Measurements from ENCODE around the gene PFDN5. TPM values are rescaled to one million over a fixed set of nuclear protein-coding genes. Genes with fewer than 3 reads are reported as not detected.

PFDN5 gene
- total RNA-seq, 1 donor from 2014 or later: 425 TPM

DNA sequence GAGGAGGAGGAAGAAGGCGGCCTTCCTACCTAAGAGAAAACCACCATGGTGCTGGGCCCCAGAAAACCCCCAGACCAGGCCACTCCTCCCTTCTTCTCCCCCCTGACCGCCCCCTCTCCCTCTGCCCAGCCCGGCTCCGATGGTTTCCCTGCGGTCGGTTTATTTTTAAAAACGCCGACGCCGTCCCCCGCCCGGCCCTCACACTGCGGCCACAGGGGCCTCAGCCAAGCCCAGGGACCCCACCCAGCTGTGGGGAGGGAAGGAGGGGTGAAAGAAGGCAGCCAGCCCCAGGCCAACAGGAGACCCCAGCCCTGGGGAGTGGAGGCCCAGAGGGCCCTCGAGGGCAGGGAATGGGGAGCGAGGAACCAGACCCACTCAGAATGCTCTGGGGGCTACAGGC, 37.4 kb downstream of the PFDN5 start:
- H3K9me3 Mint-ChIP-seq: no peaks in the 10 kb centered on the region
- Histone ChIP-seq H4K20me1 (ENCODE audit: low read depth) (no peaks in the 10 kb centered on the region), H3K27ac (no peak overlapping the region), H3K36me3 (no peaks in the 10 kb centered on the region), H3F3A (ENCODE audit: low read depth) (peaks cover 2% of the 10 kb centered on the region), H3K9ac (no peak overlapping the region), H2AFZ (replicated peaks) (no peak overlapping the region), H3K79me2 (ENCODE audit: low read depth) (no peaks in the 10 kb centered on the region), H3K27me3 (peaks cover 7% of the 10 kb centered on the region), H3K4me3 (no peak overlapping the region), H3K4me2 (no peak overlapping the region), H3K4me1 (peaks cover 30% of the 10 kb centered on the region), H3K9me3 (ENCODE audit: low read depth) (no peaks in the 10 kb centered on the region)
- peaks cover 4% of the 10 kb centered on the region for H3K27me3 Mint-ChIP-seq (ENCODE audit: insufficient read depth, low read depth)
- no peaks in the 10 kb centered on the region for H3K36me3 Mint-ChIP-seq
- no peak for TF ChIP-seq EZH2phosphoT487 (IDR thresholded peaks at IDR 0.05)
- no peak for TF ChIP-seq EZH2 (IDR thresholded peaks at IDR 0.05)
- TF ChIP-seq, protein P1, sequence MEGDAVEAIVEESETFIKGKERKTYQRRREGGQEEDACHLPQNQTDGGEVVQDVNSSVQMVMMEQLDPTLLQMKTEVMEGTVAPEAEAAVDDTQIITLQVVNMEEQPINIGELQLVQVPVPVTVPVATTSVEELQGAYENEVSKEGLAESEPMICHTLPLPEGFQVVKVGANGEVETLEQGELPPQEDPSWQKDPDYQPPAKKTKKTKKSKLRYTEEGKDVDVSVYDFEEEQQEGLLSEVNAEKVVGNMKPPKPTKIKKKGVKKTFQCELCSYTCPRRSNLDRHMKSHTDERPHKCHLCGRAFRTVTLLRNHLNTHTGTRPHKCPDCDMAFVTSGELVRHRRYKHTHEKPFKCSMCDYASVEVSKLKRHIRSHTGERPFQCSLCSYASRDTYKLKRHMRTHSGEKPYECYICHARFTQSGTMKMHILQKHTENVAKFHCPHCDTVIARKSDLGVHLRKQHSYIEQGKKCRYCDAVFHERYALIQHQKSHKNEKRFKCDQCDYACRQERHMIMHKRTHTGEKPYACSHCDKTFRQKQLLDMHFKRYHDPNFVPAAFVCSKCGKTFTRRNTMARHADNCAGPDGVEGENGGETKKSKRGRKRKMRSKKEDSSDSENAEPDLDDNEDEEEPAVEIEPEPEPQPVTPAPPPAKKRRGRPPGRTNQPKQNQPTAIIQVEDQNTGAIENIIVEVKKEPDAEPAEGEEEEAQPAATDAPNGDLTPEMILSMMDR (IDR thresholded peaks at IDR 0.05): no peak
- peaks cover 36% of the 10 kb centered on the region for H3K4me1 Mint-ChIP-seq
- DNase-seq (ENCODE audit: low spot score): no peak
- H3K27ac Mint-ChIP-seq: no peak overlapping the region
- H3K4me3 Mint-ChIP-seq: no peak overlapping the region

DNA sequence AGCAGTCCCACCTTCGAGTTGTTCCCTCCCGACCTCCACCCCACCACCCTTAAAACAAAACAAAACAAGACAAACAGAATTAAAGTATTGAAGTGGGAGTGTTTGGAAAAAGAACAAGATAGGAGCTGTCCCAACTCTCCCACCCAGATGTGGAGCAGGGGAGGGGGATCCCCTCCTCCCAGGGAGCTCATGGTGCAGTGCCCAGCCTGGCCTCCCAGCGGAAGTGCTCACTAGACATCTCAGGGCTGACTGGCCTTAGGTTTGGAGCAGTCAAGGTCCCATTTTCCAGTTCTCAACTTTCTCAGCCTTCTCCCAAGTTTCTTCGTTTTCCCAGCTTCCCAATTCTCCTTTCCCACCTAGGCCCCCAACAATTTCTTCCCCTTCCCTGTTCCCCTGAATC, 37.9 kb downstream of the PFDN5 start:
- Mint-ChIP-seq H3K27ac (no peak overlapping the region), H3K4me3 (no peak overlapping the region), H3K9me3 (no peaks in the 10 kb centered on the region)

GRCh38 chr12:53333845-53334244, 38.5 kb downstream of the PFDN5 start:
- Mint-ChIP-seq H3K27ac (peak overlapping the region; percentile 85), H3K4me1 (peaks cover 41% of the 10 kb centered on the region), H3K9me3 (no peaks in the 10 kb centered on the region), H3K36me3 (no peaks in the 10 kb centered on the region), H3K4me3 (peak overlapping the region; percentile 44), H3K27me3 (ENCODE audit: insufficient read depth, low read depth) (peaks cover 4% of the 10 kb centered on the region)
- Histone ChIP-seq H3K4me3 (no peak overlapping the region), H3K79me2 (ENCODE audit: low read depth) (no peaks in the 10 kb centered on the region), H3K36me3 (no peaks in the 10 kb centered on the region), H2AFZ (replicated peaks) (no peak overlapping the region), H3K27ac (no peak overlapping the region), H3K9me3 (ENCODE audit: low read depth) (no peaks in the 10 kb centered on the region), H4K20me1 (ENCODE audit: low read depth) (no peaks in the 10 kb centered on the region), H3K27me3 (no peaks in the 10 kb centered on the region), H3K9ac (no peak overlapping the region), H3K4me2 (no peak overlapping the region), H3F3A (ENCODE audit: low read depth) (peaks cover 2% of the 10 kb centered on the region), H3K4me1 (peaks cover 36% of the 10 kb centered on the region)
- no peak for DNase-seq (ENCODE audit: low spot score)
- TF ChIP-seq EZH2phosphoT487 (IDR thresholded peaks at IDR 0.05) (no peak), EZH2 (IDR thresholded peaks at IDR 0.05) (no peak)
- TF ChIP-seq, protein P1 (IDR thresholded peaks at IDR 0.05): no peak

More for the DNA sequence above, 37.9 kb downstream of the PFDN5 start:
- Histone ChIP-seq H3K27ac (no peak overlapping the region), H3K36me3 (no peaks in the 10 kb centered on the region), H3K4me1 (peaks cover 32% of the 10 kb centered on the region), H3K79me2 (ENCODE audit: low read depth) (no peaks in the 10 kb centered on the region), H3K9ac (no peak overlapping the region), H3K4me3 (no peak overlapping the region), H3F3A (ENCODE audit: low read depth) (peaks cover 2% of the 10 kb centered on the region), H4K20me1 (ENCODE audit: low read depth) (no peaks in the 10 kb centered on the region), H2AFZ (replicated peaks) (no peak overlapping the region), H3K27me3 (peaks cover 4% of the 10 kb centered on the region), H3K9me3 (ENCODE audit: low read depth) (no peaks in the 10 kb centered on the region), H3K4me2 (no peak overlapping the region)
- Mint-ChIP-seq H3K27me3 (ENCODE audit: insufficient read depth, low read depth) (peaks cover 4% of the 10 kb centered on the region), H3K4me1 (peaks cover 39% of the 10 kb centered on the region), H3K36me3 (no peaks in the 10 kb centered on the region)
- no peak for TF ChIP-seq EZH2 (IDR thresholded peaks at IDR 0.05)
- TF ChIP-seq, protein P1 (IDR thresholded peaks at IDR 0.05): no peak
- no peak for TF ChIP-seq EZH2phosphoT487 (IDR thresholded peaks at IDR 0.05)
- DNase-seq (ENCODE audit: low spot score): no peak

Data from neural progenitor cell (in vitro differentiated cells).